ENCODE measurements around the gene WDR27. TPM values are rescaled to one million over a fixed set of nuclear protein-coding genes. Genes with fewer than 3 reads are reported as not detected.

Gene WDR27
- total and polyA plus RNA-seq, 9 donors = 16.6 to 53.4 (median 38.7) TPM

GRCh38 chr6:169454204-169454871, 247.5 kb downstream of the WDR27 start:
- intact Hi-C loops (cut with DNase I) = no loop called here
- Histone ChIP-seq H3K36me3 (no peaks in the 10 kb centered on the region), H3K4me3 (no peak overlapping the region), H3K27ac (no peak overlapping the region), H3K4me1 (ENCODE audit: insufficient read depth) (peaks cover 18% of the 10 kb centered on the region), H3K9me3 (peaks cover 0 to 1% of the 10 kb centered on the region in 2 donors), H3K27me3 (no peaks in the 10 kb centered on the region)
- no peak for TF ChIP-seq POLR2A (IDR thresholded peaks at IDR 0.05)
- no peak for TF ChIP-seq EP300 (IDR thresholded peaks at IDR 0.05)
- TF ChIP-seq CTCF (IDR thresholded peaks at IDR 0.05) = no peak
- WGBS, 3 donors = 39 to 59% (median 50%) methylated on average over 8 of the region's 8 CpGs
- DNase-seq = no peak

- intact Hi-C loops (cut with DNase I) = no loop called here
- DNase-seq = peak in 2 of 5 donors; percentile 60 to 65
- Histone ChIP-seq H3K9me3 (peaks cover 0 to 3% of the 10 kb centered on the region in 2 donors), H3K4me1 (ENCODE audit: insufficient read depth) (peaks cover 23% of the 10 kb centered on the region), H3K36me3 (no peaks in the 10 kb centered on the region), H3K4me3 (peak overlapping the region; percentile 27), H3K27ac (peak overlapping the region; percentile 54 to 93), H3K27me3 (no peaks in the 10 kb centered on the region)
- TF ChIP-seq EP300 (IDR thresholded peaks at IDR 0.05) (no peak), CTCF (IDR thresholded peaks at IDR 0.05) (peak in 1 of 3 donors; percentile 1)
- WGBS, 3 donors = 60 to 65% (median 62%) methylated on average over 11 of the region's 11 CpGs
These were observed 248.8 kb downstream of the WDR27 start for GRCh38 chr6:169452869-169453620.

GRCh38 chr6:169452117-169452868, 249.5 kb downstream of the WDR27 start:
- WGBS, 3 donors = 5 to 16% (median 6%) methylated on average over 34 to 36 of the region's 36 CpGs
- Histone ChIP-seq H3K36me3 (no peaks in the 10 kb centered on the region), H3K27ac (peak overlapping the region; percentile 54 to 93), H3K27me3 (no peaks in the 10 kb centered on the region), H3K4me1 (ENCODE audit: insufficient read depth) (peaks cover 23% of the 10 kb centered on the region), H3K4me3 (peak overlapping the region; percentile 27), H3K9me3 (peaks cover 0 to 3% of the 10 kb centered on the region in 2 donors)
- intact Hi-C loops (cut with DNase I) = no loop called here
- TF ChIP-seq POLR2A (IDR thresholded peaks at IDR 0.05) (peak; percentile 37), EP300 (IDR thresholded peaks at IDR 0.05) (no peak), CTCF (IDR thresholded peaks at IDR 0.05) (peak in 1 of 3 donors; percentile 13)
- peak; percentile 91 to 95 (median 92) for DNase-seq

- Histone ChIP-seq H3K4me3 (no peak overlapping the region), H3K27ac (peak overlapping the region; percentile 54 to 93), H3K36me3 (no peaks in the 10 kb centered on the region), H3K4me1 (ENCODE audit: insufficient read depth) (peaks cover 23% of the 10 kb centered on the region), H3K27me3 (no peaks in the 10 kb centered on the region), H3K9me3 (peaks cover 0 to 3% of the 10 kb centered on the region in 2 donors)
- intact Hi-C loops (cut with DNase I) = no loop called here
- TF ChIP-seq CTCF (IDR thresholded peaks at IDR 0.05) = no peak
- no peak for TF ChIP-seq POLR2A (IDR thresholded peaks at IDR 0.05)
- TF ChIP-seq EP300 (IDR thresholded peaks at IDR 0.05) = no peak
- 28 to 51% (median 42%) methylated on average over 14 of the region's 14 CpGs for WGBS, 3 donors
- no peak for DNase-seq
These were observed 250.6 kb downstream of the WDR27 start for GRCh38 chr6:169451065-169451838.
